ENCODE results near the gene GVQW3. TPM values are rescaled to one million over a fixed set of nuclear protein-coding genes. Genes with fewer than 3 reads are reported as not detected.

Gene GVQW3
- total RNA-seq, 1 experiment from 2014 or later: 7.7 TPM

DNA sequence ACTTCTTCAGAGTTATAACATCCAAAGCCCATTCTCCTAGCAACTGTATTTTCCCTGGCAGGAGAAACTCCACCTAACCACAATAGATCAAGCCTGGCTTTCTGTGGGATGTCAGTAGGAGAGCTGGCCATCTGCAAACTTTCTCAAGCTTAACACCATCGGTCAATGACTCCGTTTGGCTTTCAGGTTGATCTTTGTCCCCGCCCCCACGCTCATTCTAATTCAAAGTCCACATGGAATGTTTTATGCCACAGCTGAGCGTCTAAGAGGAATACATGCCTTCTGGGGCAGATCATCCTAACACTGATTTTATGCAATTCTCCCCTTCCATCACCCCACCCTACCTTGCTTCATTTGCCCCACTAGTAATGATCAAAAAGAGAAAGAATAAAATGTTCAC is 4.8 kb downstream of the GVQW3 start (continued):
- TF ChIP-seq ZNF532 (CRISPR knock-in tag; IDR thresholded peaks at IDR 0.05; ENCODE audit: borderline replicate concordance): no peak
- no peak for TF ChIP-seq NFATC4 (CRISPR knock-in tag; IDR thresholded peaks at IDR 0.05)
- no peak for TF ChIP-seq ELF4 (CRISPR knock-in tag; IDR thresholded peaks at IDR 0.05; ENCODE audit: low read depth)
- TF ChIP-seq, protein P1, sequence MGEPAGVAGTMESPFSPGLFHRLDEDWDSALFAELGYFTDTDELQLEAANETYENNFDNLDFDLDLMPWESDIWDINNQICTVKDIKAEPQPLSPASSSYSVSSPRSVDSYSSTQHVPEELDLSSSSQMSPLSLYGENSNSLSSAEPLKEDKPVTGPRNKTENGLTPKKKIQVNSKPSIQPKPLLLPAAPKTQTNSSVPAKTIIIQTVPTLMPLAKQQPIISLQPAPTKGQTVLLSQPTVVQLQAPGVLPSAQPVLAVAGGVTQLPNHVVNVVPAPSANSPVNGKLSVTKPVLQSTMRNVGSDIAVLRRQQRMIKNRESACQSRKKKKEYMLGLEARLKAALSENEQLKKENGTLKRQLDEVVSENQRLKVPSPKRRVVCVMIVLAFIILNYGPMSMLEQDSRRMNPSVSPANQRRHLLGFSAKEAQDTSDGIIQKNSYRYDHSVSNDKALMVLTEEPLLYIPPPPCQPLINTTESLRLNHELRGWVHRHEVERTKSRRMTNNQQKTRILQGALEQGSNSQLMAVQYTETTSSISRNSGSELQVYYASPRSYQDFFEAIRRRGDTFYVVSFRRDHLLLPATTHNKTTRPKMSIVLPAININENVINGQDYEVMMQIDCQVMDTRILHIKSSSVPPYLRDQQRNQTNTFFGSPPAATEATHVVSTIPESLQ (CRISPR knock-in tag; IDR thresholded peaks at IDR 0.05): no peak
- TF ChIP-seq ZSCAN18 (CRISPR knock-in tag; IDR thresholded peaks at IDR 0.05): no peak
- no peak for TF ChIP-seq JAZF1 (CRISPR knock-in tag; IDR thresholded peaks at IDR 0.05)
- TF ChIP-seq ZNF317 (CRISPR knock-in tag; IDR thresholded peaks at IDR 0.05; ENCODE audit: borderline replicate concordance, low read depth): no peak
- TF ChIP-seq RELA (CRISPR knock-in tag; IDR thresholded peaks at IDR 0.05; ENCODE audit: borderline replicate concordance): no peak
- TF ChIP-seq, protein P2, sequence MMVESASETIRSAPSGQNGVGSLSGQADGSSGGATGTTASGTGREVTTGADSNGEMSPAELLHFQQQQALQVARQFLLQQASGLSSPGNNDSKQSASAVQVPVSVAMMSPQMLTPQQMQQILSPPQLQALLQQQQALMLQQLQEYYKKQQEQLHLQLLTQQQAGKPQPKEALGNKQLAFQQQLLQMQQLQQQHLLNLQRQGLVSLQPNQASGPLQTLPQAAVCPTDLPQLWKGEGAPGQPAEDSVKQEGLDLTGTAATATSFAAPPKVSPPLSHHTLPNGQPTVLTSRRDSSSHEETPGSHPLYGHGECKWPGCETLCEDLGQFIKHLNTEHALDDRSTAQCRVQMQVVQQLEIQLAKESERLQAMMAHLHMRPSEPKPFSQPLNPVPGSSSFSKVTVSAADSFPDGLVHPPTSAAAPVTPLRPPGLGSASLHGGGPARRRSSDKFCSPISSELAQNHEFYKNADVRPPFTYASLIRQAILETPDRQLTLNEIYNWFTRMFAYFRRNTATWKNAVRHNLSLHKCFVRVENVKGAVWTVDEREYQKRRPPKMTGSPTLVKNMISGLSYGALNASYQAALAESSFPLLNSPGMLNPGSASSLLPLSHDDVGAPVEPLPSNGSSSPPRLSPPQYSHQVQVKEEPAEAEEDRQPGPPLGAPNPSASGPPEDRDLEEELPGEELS (CRISPR knock-in tag; IDR thresholded peaks at IDR 0.05): no peak
- TF ChIP-seq ZBTB21 (CRISPR knock-in tag; IDR thresholded peaks at IDR 0.05; ENCODE audit: borderline replicate concordance): no peak
- no peak for TF ChIP-seq NFYB (CRISPR knock-in tag; conservative IDR thresholded peaks at IDR 0.05; ENCODE audit: low read depth)
- TF ChIP-seq, protein P3, sequence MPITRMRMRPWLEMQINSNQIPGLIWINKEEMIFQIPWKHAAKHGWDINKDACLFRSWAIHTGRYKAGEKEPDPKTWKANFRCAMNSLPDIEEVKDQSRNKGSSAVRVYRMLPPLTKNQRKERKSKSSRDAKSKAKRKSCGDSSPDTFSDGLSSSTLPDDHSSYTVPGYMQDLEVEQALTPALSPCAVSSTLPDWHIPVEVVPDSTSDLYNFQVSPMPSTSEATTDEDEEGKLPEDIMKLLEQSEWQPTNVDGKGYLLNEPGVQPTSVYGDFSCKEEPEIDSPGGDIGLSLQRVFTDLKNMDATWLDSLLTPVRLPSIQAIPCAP (CRISPR knock-in tag; IDR thresholded peaks at IDR 0.05): no peak
- no peak for TF ChIP-seq ETV6 (CRISPR knock-in tag; IDR thresholded peaks at IDR 0.05)

GRCh38 chr11:76388408-76388807 is 7.3 kb downstream of the GVQW3 start:
- ChIA-PET CTCF (no interaction called here), POLR2A (no interaction called here)
- H3K27ac Mint-ChIP-seq: no peak overlapping the region
- no peaks in the 10 kb centered on the region for H3K27me3 Mint-ChIP-seq (ENCODE audit: low read depth)
- H3K9me3 Mint-ChIP-seq: no peaks in the 10 kb centered on the region
- DNase-seq (ENCODE audit: low spot score): no peak
- H3K4me3 Mint-ChIP-seq: no peak overlapping the region
- peaks cover 16% of the 10 kb centered on the region for H3K4me1 Mint-ChIP-seq
- ATAC-seq: no peak
- H3K36me3 Mint-ChIP-seq: no peaks in the 10 kb centered on the region
- TF ChIP-seq MLX (CRISPR knock-in tag; IDR thresholded peaks at IDR 0.05) (no peak), TEAD1 (CRISPR knock-in tag; IDR thresholded peaks at IDR 0.05) (no peak), GRHL2 (CRISPR knock-in tag; IDR thresholded peaks at IDR 0.05; ENCODE audit: insufficient replicate concordance, severe bottlenecking) (no peak), EMX1 (CRISPR knock-in tag; IDR thresholded peaks at IDR 0.05) (no peak), ZMAT4 (CRISPR knock-in tag; IDR thresholded peaks at IDR 0.05) (no peak), NFATC4 (CRISPR knock-in tag; IDR thresholded peaks at IDR 0.05) (no peak), PRRX2 (CRISPR knock-in tag; IDR thresholded peaks at IDR 0.05) (no peak), ZNF317 (CRISPR knock-in tag; IDR thresholded peaks at IDR 0.05; ENCODE audit: borderline replicate concordance, low read depth) (no peak), ZBTB43 (CRISPR knock-in tag; IDR thresholded peaks at IDR 0.05) (no peak), RELA (CRISPR knock-in tag; IDR thresholded peaks at IDR 0.05; ENCODE audit: borderline replicate concordance) (no peak), SOX15 (CRISPR knock-in tag; IDR thresholded peaks at IDR 0.05) (no peak)
- TF ChIP-seq, protein P4, sequence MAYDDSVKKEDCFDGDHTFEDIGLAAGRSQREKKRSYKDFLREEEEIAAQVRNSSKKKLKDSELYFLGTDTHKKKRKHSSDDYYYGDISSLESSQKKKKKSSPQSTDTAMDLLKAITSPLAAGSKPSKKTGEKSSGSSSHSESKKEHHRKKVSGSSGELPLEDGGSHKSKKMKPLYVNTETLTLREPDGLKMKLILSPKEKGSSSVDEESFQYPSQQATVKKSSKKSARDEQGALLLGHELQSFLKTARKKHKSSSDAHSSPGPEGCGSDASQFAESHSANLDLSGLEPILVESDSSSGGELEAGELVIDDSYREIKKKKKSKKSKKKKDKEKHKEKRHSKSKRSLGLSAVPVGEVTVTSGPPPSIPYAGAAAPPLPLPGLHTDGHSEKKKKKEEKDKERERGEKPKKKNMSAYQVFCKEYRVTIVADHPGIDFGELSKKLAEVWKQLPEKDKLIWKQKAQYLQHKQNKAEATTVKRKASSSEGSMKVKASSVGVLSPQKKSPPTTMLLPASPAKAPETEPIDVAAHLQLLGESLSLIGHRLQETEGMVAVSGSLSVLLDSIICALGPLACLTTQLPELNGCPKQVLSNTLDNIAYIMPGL (CRISPR knock-in tag; IDR thresholded peaks at IDR 0.05): no peak

All from WTC11 (cell line).